ENCODE results near the gene TAF11L2.

DNA sequence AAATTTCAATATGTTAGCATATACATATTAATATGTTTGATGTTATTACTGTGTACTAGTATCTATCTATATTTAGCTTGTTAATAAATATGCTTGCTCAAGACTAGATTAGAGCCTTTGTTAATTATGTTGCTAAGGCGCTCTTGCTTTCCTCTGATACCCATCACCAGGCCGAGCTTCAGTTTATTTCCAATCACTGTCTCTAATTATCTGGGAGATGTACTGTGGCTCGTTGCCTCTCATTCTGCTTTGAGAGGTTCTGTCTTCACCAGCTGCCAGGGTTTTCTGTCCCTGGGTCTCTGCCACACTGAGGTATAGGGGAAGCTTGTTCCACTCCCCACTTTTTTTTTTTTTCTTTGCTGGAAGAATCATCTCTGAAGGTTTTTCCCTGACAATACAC lies 21.0 kb upstream of the TAF11L2 start:
- TF ChIP-seq TOX (CRISPR knock-in tag; IDR thresholded peaks at IDR 0.05; ENCODE audit: borderline replicate concordance) (no peak), ZFP3 (CRISPR knock-in tag; IDR thresholded peaks at IDR 0.05) (no peak), CSDC2 (CRISPR knock-in tag; IDR thresholded peaks at IDR 0.05) (no peak), ZNF565 (CRISPR knock-in tag; conservative IDR thresholded peaks at IDR 0.05; ENCODE audit: low read depth) (no peak), TCF4 (CRISPR knock-in tag; IDR thresholded peaks at IDR 0.05; ENCODE audit: borderline replicate concordance) (no peak), OSR1 (CRISPR knock-in tag; IDR thresholded peaks at IDR 0.05) (no peak), ZNF70 (CRISPR knock-in tag; IDR thresholded peaks at IDR 0.05) (no peak)
- TF ChIP-seq, protein P1, sequence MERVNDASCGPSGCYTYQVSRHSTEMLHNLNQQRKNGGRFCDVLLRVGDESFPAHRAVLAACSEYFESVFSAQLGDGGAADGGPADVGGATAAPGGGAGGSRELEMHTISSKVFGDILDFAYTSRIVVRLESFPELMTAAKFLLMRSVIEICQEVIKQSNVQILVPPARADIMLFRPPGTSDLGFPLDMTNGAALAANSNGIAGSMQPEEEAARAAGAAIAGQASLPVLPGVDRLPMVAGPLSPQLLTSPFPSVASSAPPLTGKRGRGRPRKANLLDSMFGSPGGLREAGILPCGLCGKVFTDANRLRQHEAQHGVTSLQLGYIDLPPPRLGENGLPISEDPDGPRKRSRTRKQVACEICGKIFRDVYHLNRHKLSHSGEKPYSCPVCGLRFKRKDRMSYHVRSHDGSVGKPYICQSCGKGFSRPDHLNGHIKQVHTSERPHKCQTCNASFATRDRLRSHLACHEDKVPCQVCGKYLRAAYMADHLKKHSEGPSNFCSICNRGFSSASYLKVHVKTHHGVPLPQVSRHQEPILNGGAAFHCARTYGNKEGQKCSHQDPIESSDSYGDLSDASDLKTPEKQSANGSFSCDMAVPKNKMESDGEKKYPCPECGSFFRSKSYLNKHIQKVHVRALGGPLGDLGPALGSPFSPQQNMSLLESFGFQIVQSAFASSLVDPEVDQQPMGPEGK (CRISPR knock-in tag; IDR thresholded peaks at IDR 0.05; ENCODE audit: borderline replicate concordance) = no peak
- TF ChIP-seq, protein P2, sequence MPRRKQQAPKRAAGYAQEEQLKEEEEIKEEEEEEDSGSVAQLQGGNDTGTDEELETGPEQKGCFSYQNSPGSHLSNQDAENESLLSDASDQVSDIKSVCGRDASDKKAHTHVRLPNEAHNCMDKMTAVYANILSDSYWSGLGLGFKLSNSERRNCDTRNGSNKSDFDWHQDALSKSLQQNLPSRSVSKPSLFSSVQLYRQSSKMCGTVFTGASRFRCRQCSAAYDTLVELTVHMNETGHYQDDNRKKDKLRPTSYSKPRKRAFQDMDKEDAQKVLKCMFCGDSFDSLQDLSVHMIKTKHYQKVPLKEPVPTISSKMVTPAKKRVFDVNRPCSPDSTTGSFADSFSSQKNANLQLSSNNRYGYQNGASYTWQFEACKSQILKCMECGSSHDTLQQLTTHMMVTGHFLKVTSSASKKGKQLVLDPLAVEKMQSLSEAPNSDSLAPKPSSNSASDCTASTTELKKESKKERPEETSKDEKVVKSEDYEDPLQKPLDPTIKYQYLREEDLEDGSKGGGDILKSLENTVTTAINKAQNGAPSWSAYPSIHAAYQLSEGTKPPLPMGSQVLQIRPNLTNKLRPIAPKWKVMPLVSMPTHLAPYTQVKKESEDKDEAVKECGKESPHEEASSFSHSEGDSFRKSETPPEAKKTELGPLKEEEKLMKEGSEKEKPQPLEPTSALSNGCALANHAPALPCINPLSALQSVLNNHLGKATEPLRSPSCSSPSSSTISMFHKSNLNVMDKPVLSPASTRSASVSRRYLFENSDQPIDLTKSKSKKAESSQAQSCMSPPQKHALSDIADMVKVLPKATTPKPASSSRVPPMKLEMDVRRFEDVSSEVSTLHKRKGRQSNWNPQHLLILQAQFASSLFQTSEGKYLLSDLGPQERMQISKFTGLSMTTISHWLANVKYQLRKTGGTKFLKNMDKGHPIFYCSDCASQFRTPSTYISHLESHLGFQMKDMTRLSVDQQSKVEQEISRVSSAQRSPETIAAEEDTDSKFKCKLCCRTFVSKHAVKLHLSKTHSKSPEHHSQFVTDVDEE (CRISPR knock-in tag; IDR thresholded peaks at IDR 0.05) = no peak

Data from SK-N-SH treated with all-trans-retinoic acid at 6 μM for 48 hours (cell line).